HT1080 (cell line): ENCODE results near the gene MUC13. TPM values are rescaled to one million over a fixed set of nuclear protein-coding genes. Genes with fewer than 3 reads are reported as not detected.

ENCODE experiments used
- DNase-seq: peaks from one replicate; pipeline ENCODE4 v3.0.0-alpha.2; 2015; ENCODE audit warnings: low read depth
- total RNA-seq: library from RNA; depleted of rRNA; stranded (reverse); fragments of >200 nt; shearing (Covaris generic); gene quantifications from 2 replicates; pipeline ENCODE4 v1.2.3, GENCODE V29; 2014; rRNA removed

MUC13 gene
- total RNA-seq, 1 experiment from 2014 or later, result 0.16 TPM

GRCh38 chr3:124878561-124879336 is 55.8 kb downstream of the MUC13 start:
- peak; percentile 100 for DNase-seq

- no peak for DNase-seq
Measured at GRCh38 chr3:124877674-124878073, 56.9 kb downstream of the MUC13 start.

GRCh38 chr3:124876401-124876878 is 58.1 kb downstream of the MUC13 start:
- DNase-seq, result no peak

GRCh38 chr3:124873226-124873625 is 61.3 kb downstream of the MUC13 start:
- DNase-seq, result no peak

DNA sequence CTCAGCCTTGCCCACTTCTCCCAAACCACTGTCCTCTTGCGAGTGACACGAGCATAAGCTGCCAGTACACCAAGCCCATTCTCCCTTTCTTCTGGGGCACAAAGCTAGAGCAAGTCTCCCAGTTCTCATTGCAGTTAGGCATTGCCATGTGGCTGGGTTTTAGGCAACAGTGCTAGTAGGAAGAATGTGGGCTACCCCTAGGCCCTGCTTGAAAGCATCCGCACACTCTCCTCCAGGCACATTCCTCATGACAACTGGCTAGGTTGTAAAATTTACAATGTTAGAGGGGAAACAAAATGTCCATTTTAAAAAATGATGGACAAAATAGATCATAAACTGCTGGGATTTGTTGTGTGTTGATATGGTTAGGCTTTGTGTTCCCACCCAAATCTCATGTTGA is 67.0 kb downstream of the MUC13 start:
- DNase-seq, result no peak

DNA sequence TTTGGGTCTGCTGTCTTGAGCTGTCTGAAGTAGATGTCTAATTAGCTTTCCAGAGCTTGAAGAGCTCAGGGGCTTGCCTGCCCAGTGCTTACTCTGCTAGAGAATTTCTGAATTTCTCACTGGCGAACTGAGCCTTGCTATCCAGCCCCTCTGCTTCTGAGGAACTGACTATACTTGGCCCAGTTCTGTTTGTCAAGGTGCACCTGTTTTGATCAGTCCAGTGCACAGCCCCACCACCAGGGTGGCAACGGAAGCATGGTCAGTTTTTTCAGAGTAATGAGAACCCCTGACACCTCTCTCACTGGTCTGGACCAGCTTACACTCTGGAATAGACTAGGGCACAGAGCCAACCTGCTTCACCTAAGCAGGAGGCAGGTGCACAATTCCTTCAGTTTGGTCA is 72.5 kb downstream of the MUC13 start:
- DNase-seq, result no peak

- DNase-seq, result no peak
Measured at GRCh38 chr3:124861041-124861440, 73.5 kb downstream of the MUC13 start.

GRCh38 chr3:124860599-124860998 is 74.0 kb downstream of the MUC13 start:
- DNase-seq, result peak; percentile 99

DNA sequence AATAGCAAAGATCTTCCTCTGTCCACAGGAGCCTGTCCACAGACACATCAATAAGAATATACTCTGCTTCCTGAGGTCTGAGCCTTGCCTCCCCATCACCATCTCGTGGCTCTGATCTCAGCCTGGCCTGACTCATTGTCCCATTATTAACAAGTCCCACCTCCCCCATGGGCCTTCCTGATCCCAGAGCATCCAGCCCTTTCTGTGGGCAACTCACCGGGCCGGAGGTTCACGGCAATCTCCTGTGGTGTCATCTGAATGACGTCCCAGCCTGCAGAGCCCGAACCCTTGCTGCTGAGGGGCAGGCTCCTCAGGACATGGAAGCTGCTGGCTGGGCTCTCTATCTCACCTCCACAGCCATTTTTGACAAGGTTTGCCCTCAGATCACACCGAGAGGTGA is 75.5 kb downstream of the MUC13 start:
- peak; percentile 93 for DNase-seq

DNA sequence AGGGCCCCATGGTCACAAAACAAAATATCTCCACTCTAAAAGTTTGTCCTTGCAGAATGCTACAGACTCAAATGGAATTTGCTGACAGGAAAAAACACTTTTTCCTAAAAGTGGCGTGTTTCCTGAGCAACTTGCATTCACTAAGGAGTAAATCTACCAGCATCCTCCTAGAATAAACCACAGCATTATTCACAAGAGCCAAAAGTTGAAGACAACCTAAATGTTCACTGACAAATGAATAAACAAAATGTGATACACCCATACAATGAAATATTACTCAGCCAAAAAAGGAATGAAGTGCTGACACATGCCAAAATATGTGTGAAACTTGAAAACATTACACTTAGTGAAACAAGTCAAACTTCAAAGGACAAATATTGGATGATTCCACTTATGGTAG is 76.3 kb downstream of the MUC13 start:
- peak; percentile 27 for DNase-seq

- DNase-seq, result no peak
Measured at GRCh38 chr3:124856677-124857076, 77.9 kb downstream of the MUC13 start.

Other genes with a start within 250 kb of the MUC13 start
- gene UMPS, start 204.3 kb downstream of the MUC13 start, total RNA-seq, result 98.9 and 118 TPM in 2 replicates
- 150 and 185 TPM in 2 replicates for gene ITGB5, start 47.4 kb downstream of the MUC13 start, total RNA-seq
- 34.4 and 40.7 TPM in 2 replicates for gene HEG1, start 121.2 kb upstream of the MUC13 start, total RNA-seq